WTC11 (cell line): ENCODE measurements around the gene NTRK1. TPM values are rescaled to one million over a fixed set of nuclear protein-coding genes. Genes with fewer than 3 reads are reported as not detected.

ENCODE experiments used
- ATAC-seq: fragments of 200-7000 bp; cut with Tn5 transposase; 2 replicates; pipeline ENCODE4 v1.10.0; 2021; ENCODE audit warnings: mild to moderate bottlenecking, moderate library complexity
- CTCF ChIA-PET: fragments of 300-600 bp; sonication (Branson Sonifier 250); formaldehyde crosslinking; loops from one replicate; lab custom pipeline; 2021; ENCODE audit warnings: antibody characterized with exemption; lab: Charles Lee
- POLR2A ChIA-PET: fragments of 350-600 bp; sonication (Branson Sonifier 250); formaldehyde crosslinking; loops from one replicate; lab custom pipeline; 2021; ENCODE audit warnings: antibody characterized with exemption; lab: Charles Lee
- DNase-seq: peaks from one replicate; pipeline ENCODE4 v3.0.0; 2021; ENCODE audit warnings: low spot score
- H3K27ac Mint-ChIP-seq: 2 replicates; pipeline ENCODE4 v1.8.0; 2021; ENCODE audit warnings: mixed read lengths
- H3K27me3 Mint-ChIP-seq: 2 replicates; pipeline ENCODE4 v1.8.0; 2021; ENCODE audit warnings: low read depth, mild to moderate bottlenecking, moderate library complexity, mixed read lengths
- H3K36me3 Mint-ChIP-seq: 2 replicates; pipeline ENCODE4 v1.8.0; 2021; ENCODE audit warnings: mixed read lengths
- H3K4me1 Mint-ChIP-seq: 2 replicates; pipeline ENCODE4 v1.8.0; 2022; ENCODE audit warnings: mixed read lengths
- H3K4me3 Mint-ChIP-seq: 2 replicates; pipeline ENCODE4 v1.8.0; 2021; ENCODE audit warnings: mild to moderate bottlenecking, moderate library complexity, mixed read lengths
- H3K9me3 Mint-ChIP-seq: 2 replicates; pipeline ENCODE4 v1.8.0; 2021; ENCODE audit warnings: mixed read lengths
- AFF4 ChIP-seq: sonication (generic); formaldehyde crosslinking; IDR thresholded peaks from 2 replicates; pipeline ENCODE4 v1.8.1; 2023; ENCODE audit warnings: mild to moderate bottlenecking, missing genetic modification reagents, borderline replicate concordance
- ATF6 ChIP-seq: sonication (generic); formaldehyde crosslinking; IDR thresholded peaks from 2 replicates; pipeline ENCODE4 v1.8.1; 2023; ENCODE audit warnings: mild to moderate bottlenecking, missing genetic modification reagents
- CBFB ChIP-seq: sonication (generic); formaldehyde crosslinking; IDR thresholded peaks from 2 replicates; pipeline ENCODE4 v1.8.1; 2022; ENCODE audit warnings: mild to moderate bottlenecking, low read depth, missing genetic modification reagents
- ETV6 ChIP-seq: sonication (generic); formaldehyde crosslinking; IDR thresholded peaks from 2 replicates; pipeline ENCODE4 v1.8.1; 2022; ENCODE audit warnings: mild to moderate bottlenecking, missing genetic modification reagents
- FOXK1 ChIP-seq: sonication (generic); formaldehyde crosslinking; IDR thresholded peaks from 2 replicates; pipeline ENCODE4 v1.8.0; 2022; ENCODE audit warnings: mild to moderate bottlenecking, moderate library complexity, missing genetic modification reagents
- FOXP1 ChIP-seq: sonication (generic); formaldehyde crosslinking; IDR thresholded peaks from 2 replicates; pipeline ENCODE4 v1.8.0; 2022; ENCODE audit warnings: missing genetic modification reagents, mild to moderate bottlenecking, moderate library complexity, borderline replicate concordance
- HMGA2 ChIP-seq: fragments of 250-450 bp; sonication (Bioruptor Pico); IDR thresholded peaks from 2 replicates; pipeline ENCODE4 v1.4.0; 2021; ENCODE audit warnings: mild to moderate bottlenecking, moderate library complexity
- IRF1 ChIP-seq: sonication (generic); formaldehyde crosslinking; IDR thresholded peaks from 2 replicates; pipeline ENCODE4 v1.8.0; 2023; ENCODE audit warnings: missing genetic modification reagents
- IRF2 ChIP-seq: sonication (generic); formaldehyde crosslinking; IDR thresholded peaks from 2 replicates; pipeline ENCODE4 v1.8.0; 2022; ENCODE audit warnings: low read depth, missing genetic modification reagents, borderline replicate concordance
- JUN ChIP-seq: sonication (generic); formaldehyde crosslinking; IDR thresholded peaks from 2 replicates; pipeline ENCODE4 v1.8.0; 2023; ENCODE audit warnings: mild to moderate bottlenecking, missing genetic modification reagents
- KAT7 ChIP-seq: sonication (generic); formaldehyde crosslinking; IDR thresholded peaks from 2 replicates; pipeline ENCODE4 v1.8.1; 2023; ENCODE audit warnings: missing genetic modification reagents, mild to moderate bottlenecking, borderline replicate concordance
- NFATC4 ChIP-seq: fragments of 250-450 bp; sonication (Bioruptor Pico); IDR thresholded peaks from 2 replicates; pipeline ENCODE4 v1.9.0; 2021; ENCODE audit warnings: mild to moderate bottlenecking
- NFE2L1 ChIP-seq: sonication (generic); formaldehyde crosslinking; IDR thresholded peaks from 2 replicates; pipeline ENCODE4 v1.8.1; 2023; ENCODE audit warnings: missing genetic modification reagents
- NFYB ChIP-seq: sonication (generic); formaldehyde crosslinking; conservative IDR thresholded peaks from 2 replicates; pipeline ENCODE4 v1.8.0; 2022; ENCODE audit warnings: low read depth, missing genetic modification reagents
- NR1H2 ChIP-seq: sonication (generic); formaldehyde crosslinking; IDR thresholded peaks from 2 replicates; pipeline ENCODE4 v1.9.0; 2021; ENCODE audit warnings: mild to moderate bottlenecking, moderate library complexity, missing genetic modification reagents
- PREB ChIP-seq: sonication (generic); formaldehyde crosslinking; IDR thresholded peaks from 2 replicates; pipeline ENCODE4 v1.8.1; 2022; ENCODE audit warnings: mild to moderate bottlenecking, missing genetic modification reagents, moderate library complexity, borderline replicate concordance
- SOX15 ChIP-seq: fragments of 250-450 bp; sonication (Bioruptor Pico); IDR thresholded peaks from 2 replicates; pipeline ENCODE4 v1.9.0; 2021; ENCODE audit warnings: mild to moderate bottlenecking
- TEAD4 ChIP-seq: sonication (generic); formaldehyde crosslinking; IDR thresholded peaks from 2 replicates; pipeline ENCODE4 v1.8.0; 2022; ENCODE audit warnings: mild to moderate bottlenecking, missing genetic modification reagents
- USF1 ChIP-seq: sonication (generic); formaldehyde crosslinking; IDR thresholded peaks from 2 replicates; pipeline ENCODE4 v1.8.0; 2022; ENCODE audit warnings: mild to moderate bottlenecking, missing genetic modification reagents
- USF2 ChIP-seq: sonication (generic); formaldehyde crosslinking; IDR thresholded peaks from 2 replicates; pipeline ENCODE4 v1.8.1; 2023; ENCODE audit warnings: mild to moderate bottlenecking, missing genetic modification reagents, moderate library complexity
- ZMAT4 ChIP-seq: fragments of 250-450 bp; sonication (Bioruptor Pico); IDR thresholded peaks from 2 replicates; pipeline ENCODE4 v1.9.0; 2021; ENCODE audit warnings: mild to moderate bottlenecking
- ZNF121 ChIP-seq: sonication (generic); formaldehyde crosslinking; IDR thresholded peaks from 2 replicates; pipeline ENCODE4 v1.8.0; 2023; ENCODE audit warnings: missing genetic modification reagents
- ZNF263 ChIP-seq: sonication (generic); formaldehyde crosslinking; IDR thresholded peaks from 2 replicates; pipeline ENCODE4 v1.8.1; 2022; ENCODE audit warnings: low read depth, mild to moderate bottlenecking, moderate library complexity, missing genetic modification reagents
- ZNF423 ChIP-seq: fragments of 250-450 bp; sonication (Bioruptor Pico); IDR thresholded peaks from 2 replicates; pipeline ENCODE4 v2.1.2; 2022; ENCODE audit warnings: mild to moderate bottlenecking, moderate library complexity
- ZNF671 ChIP-seq: fragments of 250-450 bp; sonication (Bioruptor Pico); IDR thresholded peaks from 2 replicates; pipeline ENCODE4 v1.8.0; 2021; ENCODE audit warnings: mild to moderate bottlenecking
- total RNA-seq: library from RNA; stranded (reverse); gene quantifications from 3 replicates; pipeline ENCODE4 v1.2.3, GENCODE V29; 2021

Gene NTRK1
- total RNA-seq, 1 experiment from 2014 or later, result 0.42 TPM

GRCh38 chr1:156925154-156926010, 64.7 kb downstream of the NTRK1 start:
- ATAC-seq, result no peak
- Mint-ChIP-seq H3K27me3 (peaks cover 100% of the 10 kb centered on the region), H3K4me3 (peak overlapping the region; percentile 72), H3K27ac (no peak overlapping the region), H3K4me1 (peaks cover 25% of the 10 kb centered on the region), H3K9me3 (no peaks in the 10 kb centered on the region), H3K36me3 (no peaks in the 10 kb centered on the region)
- POLR2A ChIA-PET, result interaction anchor here (0.7 kb wide), 1 partner anchor 15 kb away, joined by 3 read pairs; no protein-coding TSS in a partner anchor
- CTCF ChIA-PET, result interaction anchor here (1.0 to 11.9 kb wide), 14 partner anchors 26 to 235 kb away, joined by 3 to 233 read pairs (median 10); partner anchors contain the start of genes INSRR, NTRK1 and PEAR1
- DNase-seq, result no peak
- TF ChIP-seq AFF4 (CRISPR knock-in tag) (no peak), KAT7 (CRISPR knock-in tag) (no peak), ZNF423 (CRISPR knock-in tag) (no peak), NFATC4 (CRISPR knock-in tag) (no peak), NFE2L1 (CRISPR knock-in tag) (no peak), NFYB (CRISPR knock-in tag) (no peak), FOXK1 (CRISPR knock-in tag) (no peak), TEAD4 (CRISPR knock-in tag) (no peak), ATF6 (CRISPR knock-in tag) (no peak), FOXP1 (CRISPR knock-in tag) (no peak), ZMAT4 (no peak), HMGA2 (no peak), NR1H2 (CRISPR knock-in tag) (no peak), CBFB (CRISPR knock-in tag) (no peak), ZNF671 (CRISPR knock-in tag) (no peak), SOX15 (CRISPR knock-in tag) (no peak), IRF2 (CRISPR knock-in tag) (no peak), JUN (CRISPR knock-in tag) (no peak), ETV6 (CRISPR knock-in tag) (no peak)

GRCh38 chr1:156926175-156926574, 65.5 kb downstream of the NTRK1 start:
- ChIA-PET POLR2A (no interaction called here), CTCF (interaction anchor here (2.3 to 11.9 kb wide), 6 partner anchors 25 to 236 kb away, joined by 17 to 233 read pairs (median 32); partner anchors contain the start of genes INSRR, NTRK1 and PEAR1)
- H3K27ac Mint-ChIP-seq, result no peak overlapping the region
- DNase-seq, result no peak
- TF ChIP-seq USF1 (CRISPR knock-in tag) (no peak), USF2 (CRISPR knock-in tag) (no peak), IRF1 (CRISPR knock-in tag) (no peak), ZNF263 (CRISPR knock-in tag) (no peak), PREB (CRISPR knock-in tag) (no peak), ZNF671 (CRISPR knock-in tag) (no peak), ZNF121 (no peak)
- TF ChIP-seq, all 79 proteins: peak for 0
- ATAC-seq, result no peak
- H3K36me3 Mint-ChIP-seq, result no peaks in the 10 kb centered on the region
- peaks cover 23% of the 10 kb centered on the region for H3K4me1 Mint-ChIP-seq
- H3K27me3 Mint-ChIP-seq, result peaks cover 99% of the 10 kb centered on the region
- H3K4me3 Mint-ChIP-seq, result no peak overlapping the region
- H3K9me3 Mint-ChIP-seq, result no peaks in the 10 kb centered on the region
